GM12891 (cell line): ENCODE results near the gene DEFB131B.

Experiments used
- PAX5 ChIP-seq: IDR thresholded peaks from 2 replicates; pipeline ENCODE4 v1.6.1; 2011; ENCODE audit warnings: low read length, moderate library complexity, mild to moderate bottlenecking; ENCODE audit not compliant: insufficient read depth, severe bottlenecking
- POLR2AphosphoS5 ChIP-seq: IDR thresholded peaks from 2 replicates; pipeline ENCODE4 v1.6.1; 2011; ENCODE audit warnings: low read depth, low read length, control low read depth

DNA sequence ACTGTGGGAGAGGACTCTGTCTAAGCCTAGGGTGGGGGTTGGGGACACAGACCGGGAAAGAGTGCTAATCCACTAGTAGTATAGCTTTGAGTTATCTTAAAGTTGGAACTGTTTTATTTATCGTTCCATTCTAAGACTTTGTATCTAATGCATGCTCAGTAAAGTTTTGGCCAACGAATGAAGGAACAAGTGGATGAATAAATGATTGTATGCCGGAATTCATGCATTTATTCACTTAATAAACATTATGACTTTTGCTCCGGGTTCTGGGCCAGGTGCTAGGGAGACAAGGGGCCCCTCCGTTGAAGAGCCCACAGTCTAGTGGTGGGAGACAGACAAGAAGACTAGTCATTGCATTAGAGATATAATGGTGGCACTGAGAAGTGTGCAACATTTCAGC, 51.2 kb downstream of the DEFB131B start:
- no peak for TF ChIP-seq POLR2AphosphoS5
- TF ChIP-seq PAX5: no peak
